Erythroblast (primary cell): Measurements from ENCODE around the gene HLA-DQA2.

Experiments used
- GATA1 ChIP-seq: IDR thresholded peaks from 2 replicates; pipeline ENCODE4 v1.6.1; 2011; ENCODE audit warnings: low read depth, mild to moderate bottlenecking, control low read depth, low read length, moderate library complexity
- POLR2A ChIP-seq: IDR thresholded peaks from 2 replicates; pipeline ENCODE4 v1.6.1; 2011; ENCODE audit warnings: mild to moderate bottlenecking, low read length

- TF ChIP-seq POLR2A (no peak), GATA1 (no peak)
Measured at GRCh38 chr6:32709625-32710024, 31.6 kb upstream of the HLA-DQA2 start.
